Ovary (tissue), 3 donors: ENCODE results near the gene ACHE.

Experiments used
- CTCF ChIP-seq, 3 donors: fragments of 450-650 bp in 2 of 3; fragments of 200-600 bp in 1 of 3; IDR thresholded peaks; one replicate each; pipeline versions ENCODE4 v1.5.1 to v1.8.0; 2016 to 2022; ENCODE audit warnings: antibody characterized with exemption in 3 of 3, mild to moderate bottlenecking in 1 of 3
- EP300 ChIP-seq: sonication (generic); formaldehyde crosslinking; IDR thresholded peaks from one replicate; pipeline ENCODE4 v1.6.1; 2017; ENCODE audit warnings: antibody characterized with exemption
- POLR2A ChIP-seq: fragments of 450-650 bp; IDR thresholded peaks from one replicate; pipeline ENCODE4 v1.6.1; 2017; ENCODE audit warnings: antibody characterized with exemption, mild to moderate bottlenecking, moderate library complexity
- donor health status: DM: no; HTN: no; CAD: no.

- no peak for TF ChIP-seq CTCF (IDR thresholded peaks at IDR 0.05)
- no peak for TF ChIP-seq POLR2A
- TF ChIP-seq EP300: no peak
Measured at GRCh38 chr7:100854146-100854895, 41.4 kb downstream of the ACHE start.
